Mesothelial cell of epicardium (in vitro differentiated cells): ENCODE results near the gene RARB. TPM values are rescaled to one million over a fixed set of nuclear protein-coding genes. Genes with fewer than 3 reads are reported as not detected.

Experiments
- DNase-seq, 2 experiments: peaks; one replicate each; pipeline ENCODE4 v3.0.0; 2021; ENCODE audit warnings: low spot score in 2 of 2; ENCODE audit not compliant: unreplicated experiment in 2 of 2
- H3K27ac Mint-ChIP-seq: 2 replicates; pipeline ENCODE4 v1.8.0; 2021; ENCODE audit warnings: mixed read lengths
- H3K27me3 Mint-ChIP-seq: 2 replicates; pipeline ENCODE4 v1.8.0; 2021; ENCODE audit warnings: low read depth, mixed read lengths
- H3K36me3 Mint-ChIP-seq: 2 replicates; pipeline ENCODE4 v1.8.0; 2021; ENCODE audit warnings: mixed read lengths
- H3K4me1 Mint-ChIP-seq: 2 replicates; pipeline ENCODE4 v1.8.0; 2021; ENCODE audit warnings: mixed read lengths
- H3K4me3 Mint-ChIP-seq: 2 replicates; pipeline ENCODE4 v1.8.0; 2021; ENCODE audit warnings: mild to moderate bottlenecking, moderate library complexity, mixed read lengths
- H3K9me3 Mint-ChIP-seq: 2 replicates; pipeline ENCODE4 v1.8.0; 2021; ENCODE audit warnings: mixed read lengths
- CTCF ChIP-seq: fragments of 200-600 bp; sonication (generic); IDR thresholded peaks from one replicate; pipeline ENCODE4 v1.5.0; 2021; ENCODE audit warnings: antibody characterized with exemption; ENCODE audit not compliant: unreplicated experiment
- total RNA-seq: library from RNA; stranded (reverse); gene quantifications from 3 replicates; pipeline ENCODE4 v1.2.1, GENCODE V29; 2021

Gene RARB
- total RNA-seq, 1 donor from 2014 or later: 117 TPM

- H3K4me1 Mint-ChIP-seq: peaks cover 73% of the 10 kb centered on the region
- no peak for TF ChIP-seq CTCF
- no peaks in the 10 kb centered on the region for H3K27me3 Mint-ChIP-seq
- H3K9me3 Mint-ChIP-seq: no peaks in the 10 kb centered on the region
- H3K27ac Mint-ChIP-seq: peak overlapping the region; percentile 35
- H3K4me3 Mint-ChIP-seq: no peak overlapping the region
- peaks cover 23% of the 10 kb centered on the region for H3K36me3 Mint-ChIP-seq
- no peak for DNase-seq
Measured at GRCh38 chr3:25458420-25458814, 30.4 kb downstream of the RARB start.

- Mint-ChIP-seq H3K9me3 (no peaks in the 10 kb centered on the region), H3K4me1 (peaks cover 49% of the 10 kb centered on the region), H3K27ac (peak overlapping the region; percentile 76), H3K4me3 (no peak overlapping the region), H3K27me3 (no peaks in the 10 kb centered on the region), H3K36me3 (peaks cover 27% of the 10 kb centered on the region)
- no peak for DNase-seq
- TF ChIP-seq CTCF: no peak
Measured at GRCh38 chr3:25460751-25461150, 32.7 kb downstream of the RARB start.

GRCh38 chr3:25461946-25462345 lies 33.9 kb downstream of the RARB start:
- H3K27me3 Mint-ChIP-seq: no peaks in the 10 kb centered on the region
- DNase-seq: no peak
- peaks cover 43% of the 10 kb centered on the region for H3K4me1 Mint-ChIP-seq
- no peak overlapping the region for H3K4me3 Mint-ChIP-seq
- TF ChIP-seq CTCF: no peak
- H3K9me3 Mint-ChIP-seq: no peaks in the 10 kb centered on the region
- H3K27ac Mint-ChIP-seq: peak overlapping the region; percentile 80
- H3K36me3 Mint-ChIP-seq: peaks cover 35% of the 10 kb centered on the region

GRCh38 chr3:25462495-25462894 lies 34.4 kb downstream of the RARB start:
- no peak overlapping the region for H3K4me3 Mint-ChIP-seq
- peak overlapping the region; percentile 80 for H3K27ac Mint-ChIP-seq
- H3K9me3 Mint-ChIP-seq: no peaks in the 10 kb centered on the region
- H3K4me1 Mint-ChIP-seq: peaks cover 38% of the 10 kb centered on the region
- no peak for TF ChIP-seq CTCF
- no peaks in the 10 kb centered on the region for H3K27me3 Mint-ChIP-seq
- peaks cover 35% of the 10 kb centered on the region for H3K36me3 Mint-ChIP-seq
- no peak for DNase-seq

GRCh38 chr3:25463836-25464418 lies 35.9 kb downstream of the RARB start:
- Mint-ChIP-seq H3K27me3 (no peaks in the 10 kb centered on the region), H3K4me3 (no peak overlapping the region), H3K9me3 (no peaks in the 10 kb centered on the region), H3K4me1 (peaks cover 30% of the 10 kb centered on the region), H3K27ac (peak overlapping the region; percentile 66), H3K36me3 (peaks cover 35% of the 10 kb centered on the region)
- no peak for TF ChIP-seq CTCF
- no peak for DNase-seq

GRCh38 chr3:25465266-25465860 lies 37.3 kb downstream of the RARB start:
- Mint-ChIP-seq H3K4me3 (no peak overlapping the region), H3K27ac (peak overlapping the region; percentile 50), H3K4me1 (peaks cover 38% of the 10 kb centered on the region), H3K36me3 (peaks cover 33% of the 10 kb centered on the region), H3K9me3 (no peaks in the 10 kb centered on the region), H3K27me3 (no peaks in the 10 kb centered on the region)
- TF ChIP-seq CTCF: no peak
- no peak for DNase-seq
